Panc1 (cell line): ENCODE data around the gene CWC27. TPM values are rescaled to one million over a fixed set of nuclear protein-coding genes. Genes with fewer than 3 reads are reported as not detected.

Experiments
- ATAC-seq: fragments of 200-7000 bp; cut with Tn5 transposase; 2 replicates; pipeline ENCODE4 v1.9.1; 2020; ENCODE audit warnings: mild to moderate bottlenecking, moderate library complexity
- BruUV-seq: library from RNA; stranded (reverse); fragments of 400-500 nt; replicated peaks from 2 replicates; lab custom pipeline; 2021; lab: Mats Ljungman, UMichigan
- CTCF ChIA-PET: fragments of 300-600 bp; sonication (Branson Sonifier 250); formaldehyde crosslinking; loops from one replicate; lab custom pipeline; 2022; ENCODE audit warnings: antibody characterized with exemption; lab: Charles Lee
- POLR2A ChIA-PET: fragments of 300-600 bp; sonication (Branson Sonifier 250); formaldehyde crosslinking; loops from one replicate; lab custom pipeline; 2022; ENCODE audit warnings: antibody characterized with exemption; lab: Charles Lee
- DNase-seq: peaks from one replicate; pipeline ENCODE4 v3.0.0-alpha.2; 2010; ENCODE audit warnings: low read depth, low spot score
- H3K27ac ChIP-seq: 2 replicates; pipeline ENCODE4 v1.5.1; 2011; ENCODE audit warnings: mild to moderate bottlenecking, low read length, inconsistent platforms
- H3K27me3 ChIP-seq: fragments of 200-500 bp; sonication (Bioruptor generic); 2 replicates; pipeline ENCODE4 v1.6.0; 2014; ENCODE audit warnings: low read length, inconsistent platforms; ENCODE audit not compliant: control insufficient read depth, insufficient read depth
- H3K36me3 ChIP-seq: fragments of 200-500 bp; sonication (Bioruptor generic); 2 replicates; pipeline ENCODE4 v1.5.1; 2014; ENCODE audit warnings: inconsistent platforms, mild to moderate bottlenecking, low read length, moderate library complexity; ENCODE audit not compliant: control insufficient read depth, insufficient read depth
- H3K4me1 ChIP-seq: 2 replicates; pipeline ENCODE4 v1.5.1; 2011; ENCODE audit warnings: inconsistent platforms, mild to moderate bottlenecking, low read length, moderate library complexity; ENCODE audit not compliant: control insufficient read depth, insufficient read depth
- H3K4me3 ChIP-seq, 2 experiments: 2 replicates each; pipeline ENCODE4 v1.5.1; 2011 to 2012; ENCODE audit warnings: low read depth in 2 of 2, low read length in 2 of 2, mild to moderate bottlenecking in 2 of 2, inconsistent platforms in 1 of 2, moderate library complexity in 1 of 2
- H3K9me3 ChIP-seq: fragments of 200-500 bp; sonication (Bioruptor generic); 2 replicates; pipeline ENCODE4 v1.5.1; 2014; ENCODE audit warnings: low read depth, mild to moderate bottlenecking, inconsistent platforms, low read length, moderate library complexity; ENCODE audit not compliant: control insufficient read depth, insufficient read depth
- CTCF ChIP-seq: fragments of 450-650 bp; IDR thresholded peaks from 2 replicates; pipeline ENCODE4 v1.5.1; 2017; ENCODE audit warnings: mild to moderate bottlenecking
- POLR2AphosphoS5 ChIP-seq: IDR thresholded peaks from 2 replicates; pipeline ENCODE4 v1.6.1; 2012; ENCODE audit warnings: mild to moderate bottlenecking, low read depth, low read length, moderate library complexity
- REST ChIP-seq, 2 experiments: IDR thresholded peaks; 2 replicates each; pipeline ENCODE4 v1.6.1; 2011 to 2012; ENCODE audit warnings: low read depth in 2 of 2, control low read depth in 1 of 2, low read length in 1 of 2, mild to moderate bottlenecking in 1 of 2, moderate library complexity in 1 of 2; ENCODE audit not compliant: insufficient read depth in 1 of 2
- SIN3A ChIP-seq: IDR thresholded peaks from 2 replicates; pipeline ENCODE4 v1.6.1; 2012; ENCODE audit warnings: low read depth, mild to moderate bottlenecking, low read length, moderate library complexity, borderline replicate concordance; ENCODE audit not compliant: insufficient read depth
- TCF7L2 ChIP-seq: IDR thresholded peaks from 2 replicates; pipeline ENCODE4 v1.6.1; 2011; ENCODE audit warnings: mild to moderate bottlenecking, low read depth, low read length, inconsistent platforms
- in situ Hi-C: cut with HindIII; loops from 2 replicates; pipeline ENCODE4 v1.10.0; 2016; ENCODE audit warnings: low sequenced_read_pairs, low pct_unique_long_range_greater_than_20kb
- intact Hi-C: fragments of 100-400 bp; cut with micrococcal nuclease; formaldehyde crosslinking; loops from one replicate; pipeline ENCODE4 v1.10.0; 2022; ENCODE audit not compliant: unreplicated experiment
- total RNA-seq: library from RNA; stranded (reverse); gene quantifications from one replicate; pipeline ENCODE4 v1.2.1, GENCODE V29; 2021; ENCODE audit not compliant: unreplicated experiment

Gene CWC27
- total RNA-seq, 1 experiment from 2014 or later, result 19.7 TPM

GRCh38 chr5:64861281-64861680 is 92.6 kb downstream of the CWC27 start:
- Histone ChIP-seq H3K36me3 (no peaks in the 10 kb centered on the region), H3K4me1 (no peaks in the 10 kb centered on the region), H3K27me3 (no peaks in the 10 kb centered on the region), H3K4me3 (no peak overlapping the region), H3K9me3 (no peaks in the 10 kb centered on the region), H3K27ac (no peak overlapping the region)
- DNase-seq, result no peak
- CTCF ChIA-PET, result no interaction called here
- intact Hi-C loops (no loop called here), in situ Hi-C loops (no loop called here)
- BruUV-seq, result no TSS peak
- no peak for TF ChIP-seq TCF7L2
- TF ChIP-seq POLR2AphosphoS5, result no peak
- TF ChIP-seq REST (IDR thresholded peaks at IDR 0.05; ENCODE audit: insufficient read depth in 1 of 2, low read depth in 2 of 2, low read length in 1 of 2), result no peak
- TF ChIP-seq SIN3A, result no peak
- no peak for TF ChIP-seq CTCF
- POLR2A ChIA-PET, result no interaction called here
- no peak for ATAC-seq

- Histone ChIP-seq H3K27ac (no peak overlapping the region), H3K27me3 (no peaks in the 10 kb centered on the region), H3K4me3 (no peak overlapping the region), H3K9me3 (no peaks in the 10 kb centered on the region), H3K4me1 (no peaks in the 10 kb centered on the region), H3K36me3 (no peaks in the 10 kb centered on the region)
- BruUV-seq, result no TSS peak
- TF ChIP-seq CTCF (no peak), TCF7L2 (no peak), POLR2AphosphoS5 (no peak), REST (IDR thresholded peaks at IDR 0.05; ENCODE audit: insufficient read depth in 1 of 2, low read depth in 2 of 2, low read length in 1 of 2) (no peak), SIN3A (no peak)
- ChIA-PET CTCF (no interaction called here), POLR2A (no interaction called here)
- in situ Hi-C loops, result no loop called here
- DNase-seq (no peak), ATAC-seq (no peak)
- intact Hi-C loops, result no loop called here
These were observed 95.4 kb downstream of the CWC27 start for GRCh38 chr5:64864171-64864570.
